CD4-positive, alpha-beta T cell treated with Interleukin-12 subunit alpha and Interleukin-12 subunit beta, for 1 hour (primary cell): ENCODE measurements around the gene MAP7.

Experiments used
- DNase-seq: peaks from one replicate; pipeline ENCODE4 v3.0.0-alpha.2; 2020

MAP7 gene

DNA sequence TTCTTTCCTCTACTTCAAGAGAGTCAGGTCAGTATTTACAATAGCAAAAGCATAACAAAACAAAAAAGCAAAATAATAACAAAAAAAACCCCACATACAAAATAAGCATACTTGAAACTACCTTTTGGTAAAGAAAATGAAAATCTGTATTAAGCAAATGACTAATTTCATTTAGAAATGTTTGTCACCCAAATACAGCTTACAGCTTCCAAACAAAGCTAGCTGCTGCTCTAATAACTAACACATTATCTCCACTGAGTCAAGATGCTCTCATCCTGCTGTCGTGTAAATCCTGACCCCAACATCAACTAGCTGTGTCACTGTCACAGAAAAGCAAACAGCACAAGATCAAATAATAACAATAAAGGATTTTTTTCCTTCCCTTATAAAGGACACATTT lies 21.7 kb downstream of the MAP7 start:
- no peak for DNase-seq

GRCh38 chr6:136527831-136528230 lies 22.4 kb downstream of the MAP7 start:
- DNase-seq: no peak

DNA sequence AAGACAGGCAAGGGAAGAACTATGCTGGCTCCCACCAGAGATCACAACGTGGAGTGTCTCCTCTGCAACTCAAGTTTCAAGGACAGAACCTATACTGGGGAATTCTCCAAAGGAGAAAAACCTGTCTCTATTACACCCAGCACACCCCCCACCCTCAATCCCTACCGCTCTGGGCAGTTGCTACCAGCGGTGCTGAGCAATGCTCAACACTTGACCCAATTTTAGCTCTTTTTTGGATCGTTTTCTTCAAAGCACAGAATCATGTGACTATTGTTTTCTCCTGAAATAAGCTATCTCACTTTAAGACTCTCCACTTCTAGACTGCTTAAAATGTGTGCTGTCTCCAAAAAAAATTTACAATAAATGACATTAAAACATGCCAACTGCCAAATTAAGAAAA lies 23.3 kb downstream of the MAP7 start:
- DNase-seq: no peak

GRCh38 chr6:136526196-136526930 lies 23.9 kb downstream of the MAP7 start:
- peak; percentile 12 for DNase-seq

DNA sequence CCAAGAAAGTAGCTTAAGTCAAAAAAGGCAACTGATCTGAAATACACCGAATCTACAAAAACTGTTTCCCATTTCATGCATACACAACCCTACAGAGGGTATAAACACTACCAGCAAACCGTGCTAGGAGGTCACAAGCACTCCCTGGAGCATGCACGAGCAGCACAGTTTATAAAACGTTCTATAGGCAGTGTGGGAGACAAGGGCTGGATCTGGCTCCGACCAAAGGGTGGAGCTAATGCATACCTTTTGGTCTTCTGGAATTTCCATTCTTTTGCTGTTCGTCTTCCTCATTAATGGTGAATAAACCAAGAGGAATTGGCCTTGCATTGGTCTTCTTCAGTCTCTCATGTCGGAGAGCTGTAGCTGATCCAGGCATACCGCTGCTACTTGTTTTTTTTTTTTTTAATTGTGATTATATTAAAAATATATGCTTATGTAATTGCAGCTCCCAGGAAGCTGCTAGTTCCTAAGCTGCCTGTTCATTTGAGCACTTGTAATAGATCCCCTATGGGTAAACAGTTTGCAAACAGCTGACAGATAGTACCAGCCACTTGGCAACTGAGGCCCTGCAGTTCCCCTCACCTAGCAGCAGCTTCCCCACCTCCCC lies 24.5 kb downstream of the MAP7 start:
- no peak for DNase-seq

DNA sequence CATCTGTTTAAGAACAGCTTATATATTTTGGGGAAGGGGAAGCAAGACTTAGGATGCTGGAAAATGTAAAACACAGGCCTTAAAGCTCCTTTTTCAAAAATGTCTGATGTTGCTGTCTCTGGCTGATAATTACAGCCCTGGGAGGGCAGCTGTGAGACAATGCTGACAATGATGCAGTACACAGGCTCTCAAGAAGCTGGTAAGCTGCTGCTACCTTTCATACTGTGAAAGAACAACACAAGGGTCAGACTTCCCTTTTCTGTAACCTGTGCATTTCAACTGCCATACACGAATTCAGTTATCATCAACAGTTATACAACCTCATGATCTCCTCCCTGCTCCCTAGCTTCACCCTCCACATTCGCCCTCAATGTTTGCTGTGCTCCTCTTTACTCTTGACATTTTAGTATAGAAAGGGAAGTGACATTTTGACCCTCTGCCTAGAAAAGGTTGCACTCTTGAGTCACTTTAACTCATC lies 25.2 kb downstream of the MAP7 start:
- no peak for DNase-seq

GRCh38 chr6:136524339-136524935 lies 25.8 kb downstream of the MAP7 start:
- no peak for DNase-seq

- no peak for DNase-seq
These were observed 27.0 kb downstream of the MAP7 start for GRCh38 chr6:136523196-136523595.

- no peak for DNase-seq
These were observed 27.6 kb downstream of the MAP7 start for GRCh38 chr6:136522636-136523035.

GRCh38 chr6:136521911-136522310 lies 28.3 kb downstream of the MAP7 start:
- no peak for DNase-seq

DNA sequence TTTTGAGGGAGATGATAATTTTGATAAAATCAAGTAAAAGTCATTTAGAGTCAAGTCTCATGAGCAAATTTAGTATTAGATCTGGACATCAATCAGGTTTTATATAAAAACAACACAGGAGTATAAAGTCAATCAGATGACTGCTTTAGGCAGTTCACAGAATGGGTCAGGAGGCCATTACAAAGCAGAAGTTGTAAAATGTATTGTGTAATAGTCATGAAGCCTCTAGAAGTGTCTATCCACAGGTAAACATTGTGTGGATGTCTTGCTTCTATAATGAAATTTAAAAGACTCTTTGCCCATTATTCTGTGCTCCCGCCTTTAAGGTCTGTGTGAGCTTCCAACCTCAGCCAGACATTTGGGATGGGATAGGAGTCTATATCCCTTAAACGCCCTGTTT lies 28.8 kb downstream of the MAP7 start:
- no peak for DNase-seq

DNA sequence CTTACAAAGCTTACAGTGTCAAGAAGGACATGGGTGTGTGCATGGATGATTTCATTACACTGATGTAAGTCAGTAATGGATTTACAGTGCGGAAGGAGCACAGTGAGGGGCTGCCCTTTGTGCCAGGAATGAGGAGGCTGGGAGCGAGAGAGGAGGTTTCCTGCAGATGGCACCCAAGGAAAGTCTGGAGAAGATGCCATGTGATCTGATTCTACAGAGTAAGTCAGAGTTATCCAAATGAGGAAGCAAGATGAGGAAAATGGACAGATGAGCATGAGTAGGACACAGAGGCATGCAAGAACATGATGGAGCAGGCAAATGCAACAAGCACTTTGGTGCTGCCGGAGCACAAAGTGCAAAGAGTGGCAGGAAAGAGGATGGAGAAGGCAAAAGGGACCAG lies 29.7 kb downstream of the MAP7 start:
- DNase-seq: no peak

GRCh38 chr6:136517582-136517981 lies 32.6 kb downstream of the MAP7 start:
- no peak for DNase-seq

DNA sequence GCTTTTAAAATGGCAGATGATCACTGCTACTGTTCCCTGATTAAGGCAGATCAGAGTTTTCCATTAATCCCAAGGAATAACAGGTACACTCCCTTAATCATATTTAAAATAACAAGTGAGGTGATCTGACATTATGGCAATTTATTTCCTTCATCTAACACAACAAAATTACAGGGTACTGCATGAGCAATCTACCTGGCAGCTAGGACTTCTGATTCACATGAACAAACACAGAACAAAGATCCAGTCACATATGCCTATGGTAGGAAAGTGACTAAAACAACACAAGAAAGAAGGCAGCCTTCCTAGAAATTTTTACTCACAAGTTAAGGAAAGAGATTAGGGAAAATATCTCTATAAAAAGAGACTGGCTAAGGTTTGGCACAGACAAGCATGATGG lies 33.2 kb downstream of the MAP7 start:
- no peak for DNase-seq

DNA sequence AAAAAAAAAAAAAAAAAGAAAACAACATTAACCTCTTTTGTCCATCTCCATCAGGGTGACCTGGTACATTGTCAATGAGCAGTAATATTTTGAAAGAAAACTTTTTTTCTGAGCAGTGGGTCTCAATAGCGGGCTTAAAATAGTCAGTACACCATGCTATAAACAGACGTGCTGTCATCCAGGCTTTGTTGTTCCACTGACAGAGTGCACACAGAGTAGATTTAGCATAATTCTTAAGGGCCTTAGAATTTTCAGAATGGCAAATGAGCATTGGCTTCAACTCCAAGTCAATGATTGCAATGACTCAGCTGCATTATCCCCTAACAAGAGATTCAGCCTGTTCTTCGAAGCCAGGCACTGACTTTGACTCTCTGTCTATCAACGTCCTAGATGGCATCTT lies 35.6 kb downstream of the MAP7 start:
- DNase-seq: no peak

- DNase-seq: no peak
These were observed 38.3 kb downstream of the MAP7 start for GRCh38 chr6:136511926-136512325.

GRCh38 chr6:136511397-136511796 lies 38.8 kb downstream of the MAP7 start:
- DNase-seq: no peak

- DNase-seq: no peak
These were observed 39.4 kb downstream of the MAP7 start for GRCh38 chr6:136510782-136511181.

DNA sequence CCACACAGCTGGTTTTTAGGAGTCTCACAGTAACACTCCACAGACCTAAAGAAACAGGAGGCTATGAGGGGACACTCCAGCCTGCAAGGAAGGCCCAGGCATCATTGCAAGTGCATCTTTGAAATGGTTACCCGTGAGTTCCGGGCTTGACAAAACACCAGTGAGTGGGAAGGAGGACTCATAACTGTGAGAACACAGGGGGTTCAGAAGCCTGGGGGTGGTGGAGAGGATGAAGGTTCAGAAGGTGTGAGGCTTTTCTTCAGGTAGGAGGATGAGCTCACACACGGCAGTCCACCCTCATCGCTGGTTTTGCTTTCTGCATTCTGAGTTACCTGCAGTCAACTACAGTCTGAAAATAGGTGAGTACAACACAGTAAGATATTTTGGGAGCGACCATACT lies 39.9 kb downstream of the MAP7 start:
- DNase-seq: no peak

GRCh38 chr6:136508725-136509392 lies 41.4 kb downstream of the MAP7 start:
- DNase-seq: no peak

GRCh38 chr6:136506124-136506799 lies 44.0 kb downstream of the MAP7 start:
- DNase-seq: no peak

- DNase-seq: no peak
These were observed 46.8 kb downstream of the MAP7 start for GRCh38 chr6:136503303-136504029.

DNA sequence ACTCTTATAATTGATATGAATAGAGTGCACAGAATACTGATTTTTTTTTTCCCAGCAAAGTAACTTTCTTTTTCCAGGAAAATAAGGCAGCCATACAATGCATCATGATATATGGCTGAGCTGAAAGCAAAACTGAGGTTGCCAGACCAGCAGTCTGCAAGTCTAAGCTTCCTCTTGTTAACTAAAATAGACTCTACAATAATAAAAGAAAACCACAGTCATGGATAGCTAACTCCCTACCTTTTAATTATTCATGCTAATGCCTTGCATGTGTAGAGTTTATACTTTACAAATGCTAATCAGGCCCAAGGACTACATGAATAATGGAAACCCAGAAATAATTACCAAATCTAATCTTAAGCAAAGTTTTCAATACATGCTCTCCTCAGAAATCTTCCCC lies 47.4 kb downstream of the MAP7 start:
- no peak for DNase-seq
